ENCODE measurements around the gene ST3GAL5. TPM values are rescaled to one million over a fixed set of nuclear protein-coding genes. Genes with fewer than 3 reads are reported as not detected.

Gene ST3GAL5
- total and polyA plus RNA-seq, 2 of the 8 experiments (the other 6 are each of a cell fraction or from before 2014, with no cell fraction given): 1.9 to 4.5 TPM

- TF ChIP-seq HDAC2 (IDR thresholded peaks at IDR 0.05; ENCODE audit: borderline replicate concordance in 1 of 2, low read depth in 2 of 2, low read length in 2 of 2) (no peak), KDM5A (IDR thresholded peaks at IDR 0.05; ENCODE audit: low read length) (no peak), CTCF (IDR thresholded peaks at IDR 0.05; ENCODE audit: control extremely low read depth in 1 of 3, insufficient read depth in 1 of 3, low read depth in 1 of 3, low read length in 3 of 3) (no peak)
Measured at GRCh38 chr2:85899284-85899683, 10.5 kb upstream of the ST3GAL5 start (continued).

All from H1 (cell line).